Pancreas (tissue), 10 donors: ENCODE results near the gene ALOX5AP. TPM values are rescaled to one million over a fixed set of nuclear protein-coding genes. Genes with fewer than 3 reads are reported as not detected.

Source experiments
- ATAC-seq, 4 donors: fragments of 200-7000 bp; cut with Tn5 transposase; one replicate each; pipeline versions ENCODE4 v1.8.0 to v1.9.1; 2020; ENCODE audit warnings: mild to moderate bottlenecking in 4 of 4, moderate library complexity in 4 of 4
- DNase-seq, 6 donors: peaks; one replicate each; pipeline ENCODE4 v3.0.0-alpha.2; 2020
- FAIRE-seq: peaks from 2 replicates; lab custom pipeline; 2012; peaks lifted over from hg19 to GRCh38; lab: Jason Lieb, UNC
- H3K27ac ChIP-seq, 4 donors: fragments of 200-600 bp; sonication (generic); 1 replicate in 3 of 4; 2 replicates in 1 of 4; pipeline versions ENCODE4 v1.5.0 to v1.8.0; 2020
- H3K27me3 ChIP-seq, 4 donors: fragments of 200-600 bp; one replicate each; pipeline ENCODE4 v1.8.0; 2021
- H3K36me3 ChIP-seq, 3 donors: fragments of 200-600 bp; sonication (generic) in 1 of 3; one replicate each; pipeline versions ENCODE4 v1.5.0 to v1.8.0; 2020 to 2021
- H3K4me1 ChIP-seq, 3 donors: fragments of 200-600 bp; one replicate each; pipeline ENCODE4 v1.8.0; 2021
- H3K4me3 ChIP-seq, 4 donors: fragments of 200-600 bp; sonication (generic) in 2 of 4; one replicate each; pipeline versions ENCODE4 v1.5.0 to v1.8.0; 2020 to 2021
- H3K9me3 ChIP-seq, 4 donors: fragments of 200-600 bp; one replicate each; pipeline ENCODE4 v1.8.0; 2021
- WGBS, 2 donors: extraction: QIAGEN DNeasy Blood & Tissue Kit; methylation state at CpG; one replicate each; pipeline ENCODE4 v1.1.7; 2013; 5-methylcytosine and 5-hydroxymethylcytosine counted together
- intact Hi-C, 3 donors: fragments of 100-400 bp; cut with DNase I; formaldehyde crosslinking; loops; one replicate each; pipeline versions ENCODE4 v1.11.1 to v1.14.2; 2022
- polyA plus RNA-seq, 2 donors: library from polyadenylated mRNA; stranded (reverse); fragments of 200-250 nt; gene quantifications; one replicate each; pipeline ENCODE4 v1.2.3, GENCODE V29; 2013
- total RNA-seq, 6 donors: library from RNA; stranded (reverse); fragmentation: NEBNext Ultra II Directional in 4 of 6; extraction: Animal tissue kit (Norgen Biotek cat#: 25700) in 4 of 6; gene quantifications; one replicate each; pipeline versions ENCODE4 v1.2.1 to v1.2.4, GENCODE V29; 2021 to 2023
- TF ChIP-seq, protein P1 (sequence below), 4 donors: fragments of 200-600 bp; sonication (generic) in 3 of 4; IDR thresholded peaks; one replicate each; pipeline versions ENCODE4 v1.5.0 to v1.8.0; 2021; ENCODE audit warnings: antibody characterized with exemption in 4 of 4
- donor health status: healthy with polysubstance abuse.
- donor health status: DM: no; HTN: no; CAD: no; lungs with moderate emphysema.
- donor health status: DM: no; HTN: no; CAD: no.
- donor health status: control.
- donor health status: control.
- donor health status: Bipolar disorder and iron deficiency.
- donor health status: DM: yes; HTN: yes; CAD: no.
- donor health status: DM: no; HTN: no; CAD: no.
- donor health status: DM: no; HTN: no; CAD: no.
- donor health status: DM: yes; HTN: yes; CAD: no.

ALOX5AP gene
- total and polyA plus RNA-seq, 8 donors, result 1.3 to 33.2 (median 3.6) TPM

- TF ChIP-seq, protein P1, sequence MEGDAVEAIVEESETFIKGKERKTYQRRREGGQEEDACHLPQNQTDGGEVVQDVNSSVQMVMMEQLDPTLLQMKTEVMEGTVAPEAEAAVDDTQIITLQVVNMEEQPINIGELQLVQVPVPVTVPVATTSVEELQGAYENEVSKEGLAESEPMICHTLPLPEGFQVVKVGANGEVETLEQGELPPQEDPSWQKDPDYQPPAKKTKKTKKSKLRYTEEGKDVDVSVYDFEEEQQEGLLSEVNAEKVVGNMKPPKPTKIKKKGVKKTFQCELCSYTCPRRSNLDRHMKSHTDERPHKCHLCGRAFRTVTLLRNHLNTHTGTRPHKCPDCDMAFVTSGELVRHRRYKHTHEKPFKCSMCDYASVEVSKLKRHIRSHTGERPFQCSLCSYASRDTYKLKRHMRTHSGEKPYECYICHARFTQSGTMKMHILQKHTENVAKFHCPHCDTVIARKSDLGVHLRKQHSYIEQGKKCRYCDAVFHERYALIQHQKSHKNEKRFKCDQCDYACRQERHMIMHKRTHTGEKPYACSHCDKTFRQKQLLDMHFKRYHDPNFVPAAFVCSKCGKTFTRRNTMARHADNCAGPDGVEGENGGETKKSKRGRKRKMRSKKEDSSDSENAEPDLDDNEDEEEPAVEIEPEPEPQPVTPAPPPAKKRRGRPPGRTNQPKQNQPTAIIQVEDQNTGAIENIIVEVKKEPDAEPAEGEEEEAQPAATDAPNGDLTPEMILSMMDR (IDR thresholded peaks at IDR 0.05), result no peak
- Histone ChIP-seq H3K27ac (no peak overlapping the region), H3K36me3 (no peaks in the 10 kb centered on the region), H3K27me3 (no peaks in the 10 kb centered on the region), H3K9me3 (no peaks in the 10 kb centered on the region), H3K4me3 (no peak overlapping the region), H3K4me1 (no peaks in the 10 kb centered on the region)
- 70% methylated on average over 21 of the region's 21 CpGs for WGBS, 2 donors
- DNase-seq (no peak), ATAC-seq (peak in 1 of 4 donors; percentile 8), FAIRE-seq (no peak)
- intact Hi-C loops, result no loop called here
Measured at GRCh38 chr13:30732046-30732390, 3.3 kb upstream of the ALOX5AP start.

DNA sequence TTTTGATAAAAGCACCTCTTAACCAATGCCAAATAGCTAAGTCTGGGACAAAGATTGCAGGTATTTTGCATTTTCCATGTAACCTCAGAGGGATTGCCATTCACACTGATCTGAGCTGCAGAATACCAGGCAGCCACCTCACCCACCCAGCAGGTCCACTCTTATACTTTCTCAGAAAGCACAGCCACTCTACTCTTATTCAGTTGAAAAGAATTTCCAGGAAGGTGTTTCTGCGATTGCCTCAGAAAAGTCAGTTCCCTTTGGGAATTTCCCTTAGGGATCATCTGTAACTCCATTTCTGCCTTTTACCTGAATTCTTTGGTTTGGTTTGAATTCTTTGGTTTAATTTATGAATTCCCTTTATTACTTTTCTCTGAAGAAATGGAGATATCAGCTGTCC lies 904 bp upstream of the ALOX5AP start:
- TF ChIP-seq, protein P1 (IDR thresholded peaks at IDR 0.05), result no peak
- H3K9me3 ChIP-seq, result no peaks in the 10 kb centered on the region
- no peaks in the 10 kb centered on the region for H3K36me3 ChIP-seq
- intact Hi-C loops, result no loop called here
- DNase-seq, result no peak
- no peaks in the 10 kb centered on the region for H3K27me3 ChIP-seq
- WGBS, 2 donors, result 83 to 88% methylated on average over 1 of the region's 1 CpG
- no peak for ATAC-seq
- H3K4me1 ChIP-seq, result no peaks in the 10 kb centered on the region
- H3K27ac ChIP-seq, result no peak overlapping the region
- no peak for FAIRE-seq
- no peak overlapping the region for H3K4me3 ChIP-seq

DNA sequence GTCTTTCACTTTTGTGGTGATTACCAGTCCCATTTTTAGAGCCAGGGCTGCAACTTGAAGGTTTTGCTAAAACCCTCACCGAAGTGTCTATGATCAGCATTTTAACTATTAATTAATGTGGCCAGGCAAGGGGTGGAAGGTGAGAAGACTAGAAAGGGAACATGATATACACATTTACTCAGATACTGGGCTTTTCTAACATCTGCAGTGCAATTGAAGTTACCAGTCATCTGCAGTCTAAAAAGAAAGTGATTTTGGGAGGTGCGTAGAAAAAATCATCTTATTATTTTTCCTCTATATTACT lies 481 bp downstream of the ALOX5AP start:
- Histone ChIP-seq H3K9me3 (no peaks in the 10 kb centered on the region), H3K36me3 (no peaks in the 10 kb centered on the region), H3K4me3 (peak overlapping the region in 1 of 4 donors; percentile 15), H3K27me3 (no peaks in the 10 kb centered on the region), H3K4me1 (no peaks in the 10 kb centered on the region), H3K27ac (peak overlapping the region in 1 of 4 donors; percentile 17)
- TF ChIP-seq, protein P1 (IDR thresholded peaks at IDR 0.05), result no peak
- DNase-seq (no peak), FAIRE-seq (no peak), ATAC-seq (no peak)
- WGBS, 2 donors, result 88 to 94% methylated on average over 2 of the region's 2 CpGs
- intact Hi-C loops, result no loop called here

- Histone ChIP-seq H3K27ac (peak overlapping the region in 1 of 4 donors; percentile 12), H3K4me1 (no peaks in the 10 kb centered on the region), H3K36me3 (no peaks in the 10 kb centered on the region), H3K4me3 (peak overlapping the region in 1 of 4 donors; percentile 10), H3K9me3 (no peaks in the 10 kb centered on the region), H3K27me3 (no peaks in the 10 kb centered on the region)
- TF ChIP-seq, protein P1 (IDR thresholded peaks at IDR 0.05), result no peak
- ATAC-seq (no peak), DNase-seq (no peak), FAIRE-seq (no peak)
- intact Hi-C loops, result no loop called here
- WGBS, 2 donors, result 67% methylated on average over 5 of the region's 5 CpGs
Measured at GRCh38 chr13:30736461-30737320, 1.3 kb downstream of the ALOX5AP start.
